HG03342 (cell line): Measurements from ENCODE around the gene SPATA24.
"Not testable (repeated sequence)": the region's sequence is repeated elsewhere in the genome, so short reads cannot be mapped to it uniquely, and the experiment has no call there.

Source experiments
- ATAC-seq: cut with Tn5 transposase; IDR thresholded peaks from one replicate; pipeline ENCODE4 v1.9.1; 2021; ENCODE audit warnings: mild to moderate bottlenecking, moderate library complexity; ENCODE audit not compliant: unreplicated experiment

The SPATA24 gene

DNA sequence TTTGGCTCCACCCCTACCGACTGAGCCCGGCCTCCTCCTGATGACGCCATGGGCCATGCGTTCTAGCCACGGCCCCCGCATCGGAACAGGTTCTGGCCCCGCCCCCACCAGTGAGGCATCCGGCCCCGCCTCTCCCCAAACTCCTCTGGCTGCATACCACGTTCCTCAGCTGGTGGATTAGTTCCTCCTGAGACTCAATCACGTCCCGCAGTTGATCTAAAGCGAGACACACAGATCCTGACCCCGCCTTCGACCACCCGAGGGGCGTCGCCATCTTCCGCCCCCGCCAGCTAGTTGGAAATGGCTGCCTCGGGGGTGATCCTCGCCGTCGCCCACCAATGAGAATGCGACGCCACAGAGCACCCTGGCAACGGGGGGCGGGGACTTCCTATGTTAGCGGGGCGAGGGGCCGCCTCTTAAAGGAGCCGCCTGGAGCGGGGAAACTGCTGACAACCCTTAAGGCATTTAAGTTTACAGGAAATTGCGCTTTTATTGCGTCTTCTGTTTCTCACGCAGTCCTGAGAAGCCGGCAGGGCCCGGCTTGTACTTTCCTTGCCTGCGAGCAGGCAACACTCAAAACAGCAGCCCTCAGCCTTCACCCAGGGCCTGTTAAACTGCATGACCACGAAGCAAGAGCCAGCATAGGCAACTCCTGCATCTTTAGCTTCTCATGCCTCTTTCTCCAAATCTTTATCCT lies at the start of gene SPATA24:
Gene SPATA24, minus strand, starts transcription at position 303 of the 697 bp plus-strand sequence. Its CDS starts 29 bp downstream, at position 274.
- peak; percentile 81 for ATAC-seq

- no peak for ATAC-seq
These were observed 48.2 kb upstream of the SPATA24 start for GRCh38 chr5:139451878-139452660.

DNA sequence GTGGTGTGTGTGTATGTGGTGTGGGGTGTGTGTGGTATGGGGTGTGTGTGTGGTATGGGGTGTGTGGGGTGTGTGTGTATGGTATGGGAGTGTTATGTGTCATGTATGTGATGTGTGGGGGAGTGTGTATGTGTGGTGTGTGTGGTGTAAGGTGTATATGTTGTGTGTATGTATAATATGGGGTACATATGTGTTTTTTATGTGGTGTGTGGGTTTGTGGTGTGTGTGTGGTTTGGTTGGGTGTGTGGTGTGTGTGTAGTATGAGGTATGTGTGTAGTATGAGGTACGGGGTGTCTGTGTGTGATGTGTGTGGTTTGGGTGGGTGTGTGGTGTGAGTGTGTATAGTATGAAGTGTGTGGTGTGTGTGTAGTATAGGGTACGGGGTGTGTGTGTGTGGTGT lies 47.3 kb upstream of the SPATA24 start:
- ATAC-seq, result no peak

GRCh38 chr5:139446956-139447779 lies 43.3 kb upstream of the SPATA24 start:
- no peak for ATAC-seq

- ATAC-seq, result no peak
These were observed 41.7 kb upstream of the SPATA24 start for GRCh38 chr5:139445325-139446170.

GRCh38 chr5:139443831-139444453 lies 40.1 kb upstream of the SPATA24 start:
- ATAC-seq, result no peak

- not testable (repeated sequence) for ATAC-seq
These were observed 36.5 kb upstream of the SPATA24 start for GRCh38 chr5:139440416-139440815.

DNA sequence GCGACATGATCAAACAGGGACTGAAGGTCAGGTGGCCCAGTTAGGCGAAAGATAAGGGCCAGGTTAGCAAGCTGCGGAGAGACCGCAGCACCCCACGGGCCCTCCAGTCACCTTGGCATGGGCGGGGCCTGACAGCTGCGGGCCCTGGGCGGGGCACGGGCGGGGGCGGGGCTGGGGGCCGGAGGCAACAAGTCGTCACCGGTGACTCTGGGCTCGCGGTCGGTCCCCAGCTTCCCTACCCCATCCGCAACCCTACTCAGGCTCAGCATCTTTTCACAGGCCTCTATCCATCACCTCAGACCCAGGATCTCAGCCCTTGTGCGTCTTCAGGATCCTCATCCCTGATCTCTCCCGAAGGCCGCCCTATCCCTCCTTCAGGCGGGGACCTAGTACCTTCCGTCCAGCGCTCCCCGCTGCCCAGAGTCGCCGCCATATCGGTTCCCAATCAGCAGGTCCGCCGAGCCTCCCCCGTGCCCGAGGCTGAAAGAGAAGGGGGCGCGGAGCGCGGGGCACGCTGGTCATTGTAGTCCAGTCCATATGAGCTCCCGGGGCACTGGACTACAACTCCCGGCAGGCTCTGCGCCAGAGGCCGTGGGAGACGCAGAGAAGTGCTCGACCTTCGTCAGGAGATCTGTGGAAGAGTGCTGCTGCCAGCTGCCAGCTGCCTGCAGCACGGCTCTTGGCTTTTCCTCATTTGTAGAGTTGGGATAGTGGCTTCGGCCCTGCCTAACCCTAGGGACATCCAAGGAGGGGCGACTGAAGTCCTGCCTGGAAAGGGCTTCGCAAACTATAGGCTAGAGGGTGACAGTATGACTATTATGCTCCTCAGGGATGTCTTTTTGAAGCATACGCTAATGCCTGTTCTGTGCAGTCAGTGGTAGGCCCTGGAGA lies 35.4 kb upstream of the SPATA24 start, which contains the start of gene DNAJC18:
Gene DNAJC18, minus strand, starts transcription at position 513 of the 891 bp plus-strand sequence. Its CDS starts 80 bp downstream, at position 433.
- peak; percentile 87 for ATAC-seq

DNA sequence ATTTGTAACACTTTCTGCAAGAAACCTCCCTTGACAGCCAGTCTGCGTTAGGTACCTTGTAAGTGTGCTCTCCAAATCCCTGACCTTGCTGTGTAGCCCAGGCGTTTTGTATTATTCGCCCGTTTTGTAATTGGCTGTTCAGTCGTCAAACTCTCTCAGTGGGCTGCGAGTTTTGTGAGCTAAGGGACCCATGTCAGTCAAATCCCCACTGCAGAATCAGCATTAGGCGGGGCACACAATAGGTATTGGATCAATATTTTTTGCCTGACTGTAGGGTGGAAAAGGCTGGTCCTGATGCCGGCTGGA lies 34.8 kb upstream of the SPATA24 start:
- no peak for ATAC-seq

GRCh38 chr5:139435676-139436075 lies 31.8 kb upstream of the SPATA24 start:
- no peak for ATAC-seq

DNA sequence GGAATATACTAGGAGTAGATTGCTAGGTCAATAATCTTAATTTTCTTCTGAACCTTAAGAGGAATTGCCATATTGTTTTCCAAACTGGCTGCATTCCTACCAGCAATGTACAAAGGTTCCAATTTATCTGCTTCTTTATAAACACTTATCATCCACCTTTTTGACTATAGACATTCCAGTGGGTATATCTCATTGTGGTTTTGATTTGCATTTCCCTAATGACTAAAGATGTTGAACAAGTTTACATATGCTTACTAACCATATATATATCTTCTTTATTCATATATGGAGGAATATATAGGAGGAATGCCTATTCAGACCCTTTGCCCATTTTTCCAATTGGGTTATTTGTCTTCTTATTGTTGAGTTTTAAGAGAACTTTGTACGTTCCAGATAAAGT lies 27.8 kb upstream of the SPATA24 start:
- no peak for ATAC-seq

DNA sequence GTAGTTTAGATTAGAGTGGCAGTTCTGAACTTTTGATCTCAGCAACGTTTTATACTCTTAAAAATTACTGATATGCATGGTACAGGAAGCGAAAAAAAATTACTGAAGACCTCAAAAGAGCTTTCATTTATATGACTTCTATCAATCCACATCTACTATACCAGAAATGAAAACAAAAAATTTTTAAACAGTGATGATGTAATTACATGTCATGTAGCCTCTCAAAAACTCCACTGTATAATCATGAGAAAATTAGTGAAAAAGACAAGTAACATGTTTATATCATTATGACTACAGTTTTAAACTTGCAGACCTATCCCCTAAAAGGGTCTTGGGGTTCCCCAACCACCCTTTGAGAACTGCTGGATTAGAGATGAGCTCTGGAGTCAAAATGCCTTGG lies 26.1 kb upstream of the SPATA24 start:
- no peak for ATAC-seq

GRCh38 chr5:139426203-139426885 lies 22.5 kb upstream of the SPATA24 start:
- no peak for ATAC-seq

DNA sequence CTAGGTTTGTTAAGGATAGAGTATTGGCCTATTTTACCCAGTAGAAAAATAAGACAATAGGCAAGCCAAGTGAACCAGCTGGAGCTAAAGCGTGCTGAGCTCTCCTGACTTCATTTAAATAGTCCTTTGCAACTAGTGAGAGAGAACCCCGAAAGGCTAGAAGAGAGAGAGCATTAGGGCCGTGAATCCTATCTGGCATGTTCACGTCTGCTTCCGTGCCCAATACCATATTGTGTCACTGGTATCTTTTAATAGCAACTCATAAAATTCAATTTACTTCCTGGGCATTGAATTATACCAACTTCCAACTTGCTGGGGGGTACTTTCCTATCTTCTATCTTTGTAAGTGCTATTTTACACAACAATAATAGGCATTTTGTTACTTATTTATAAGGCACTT lies 21.6 kb upstream of the SPATA24 start:
- no peak for ATAC-seq

- ATAC-seq, result peak; percentile 79
These were observed 18.5 kb upstream of the SPATA24 start for GRCh38 chr5:139422307-139422893.

- ATAC-seq, result no peak
These were observed 15.6 kb upstream of the SPATA24 start for GRCh38 chr5:139419226-139420192.

DNA sequence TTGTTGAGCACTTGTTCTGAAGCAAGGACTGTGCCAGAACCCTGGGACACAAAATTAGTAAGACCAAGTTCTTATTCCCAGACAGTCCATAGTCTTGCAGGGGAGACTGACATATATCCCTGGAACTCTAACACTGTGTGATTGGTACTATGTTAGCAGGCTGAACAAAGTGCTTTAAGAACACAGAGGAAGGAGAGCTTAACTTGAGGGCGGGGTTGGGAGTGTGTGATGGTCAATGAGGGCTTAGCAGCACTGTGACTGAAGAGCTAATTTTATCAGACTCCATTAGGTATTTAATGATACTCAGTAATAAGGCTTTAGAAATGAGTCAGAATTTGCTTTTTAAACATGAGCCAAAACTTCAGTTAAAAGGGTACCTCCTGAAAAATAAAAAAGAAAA lies 14.9 kb upstream of the SPATA24 start:
- no peak for ATAC-seq
